ENCODE data around the gene ZFAND3. TPM values are rescaled to one million over a fixed set of nuclear protein-coding genes. Genes with fewer than 3 reads are reported as not detected.
A peak's percentile ranks its signal among the peaks of the same experiment; 100 is the strongest.

Gene ZFAND3
- total RNA-seq, 4 donors from 2014 or later: 30.5 to 57.4 (median 53.3) TPM

DNA sequence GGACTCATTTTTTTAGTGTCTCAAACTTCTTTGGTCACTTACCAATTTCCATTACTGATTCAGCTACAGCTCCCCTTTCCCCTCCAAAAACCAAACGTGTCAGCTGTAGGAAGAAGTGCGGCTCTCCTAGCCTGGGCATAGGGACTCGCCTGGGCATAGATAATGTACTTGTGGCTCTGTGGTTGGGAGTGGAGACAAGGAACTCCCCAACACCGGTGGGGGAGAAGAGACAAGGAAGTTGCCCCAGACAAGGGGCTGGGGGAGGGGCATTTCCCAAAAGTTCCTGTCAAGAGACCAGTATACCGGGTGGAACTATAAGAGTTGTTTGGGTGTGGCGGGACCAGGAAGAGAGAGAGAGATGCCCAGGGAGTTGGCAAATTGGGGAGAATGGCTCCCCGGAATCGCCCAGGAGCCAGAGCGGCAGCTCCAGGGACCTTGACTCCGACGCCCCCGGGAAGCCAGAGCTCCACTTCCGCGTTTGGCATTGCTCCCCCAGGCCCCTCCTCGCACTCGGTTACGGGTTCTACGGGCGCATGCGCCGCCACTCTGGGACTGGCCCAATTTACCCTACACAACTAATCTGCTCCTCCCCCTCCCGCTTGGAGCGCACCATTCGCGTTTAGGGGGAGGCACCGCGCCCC lies 871 bp upstream of the ZFAND3 start:
- H3K36me3 ChIP-seq: no peaks in the 10 kb centered on the region
- DNase-seq: peak; percentile 94 to 99 (median 95)
- TF ChIP-seq POLR2A (IDR thresholded peaks at IDR 0.05): peak; percentile 91 to 98
- TF ChIP-seq CTCF (IDR thresholded peaks at IDR 0.05): no peak
- H3K27ac ChIP-seq: peak overlapping the region; percentile 94 to 99 (median 96)
- H3K9me3 ChIP-seq: no peaks in the 10 kb centered on the region
- peaks cover 0 to 30% (median 10%) of the 10 kb centered on the region in 4 donors for H3K4me1 ChIP-seq
- H3K4me3 ChIP-seq: peak overlapping the region; percentile 76 to 93 (median 91)
- no peaks in the 10 kb centered on the region for H3K27me3 ChIP-seq

- Histone ChIP-seq H3K36me3 (no peaks in the 10 kb centered on the region), H3K4me3 (peak overlapping the region; percentile 76 to 93 (median 91)), H3K27ac (peak overlapping the region; percentile 94 to 99 (median 96)), H3K27me3 (no peaks in the 10 kb centered on the region), H3K4me1 (peaks cover 0 to 40% (median 11%) of the 10 kb centered on the region in 4 donors), H3K9me3 (no peaks in the 10 kb centered on the region)
- TF ChIP-seq POLR2A (IDR thresholded peaks at IDR 0.05): no peak
- TF ChIP-seq CTCF (IDR thresholded peaks at IDR 0.05): no peak
- DNase-seq: peak; percentile 39 to 65 (median 63)
These were observed 533 bp downstream of the ZFAND3 start for GRCh38 chr6:37819802-37820717.

DNA sequence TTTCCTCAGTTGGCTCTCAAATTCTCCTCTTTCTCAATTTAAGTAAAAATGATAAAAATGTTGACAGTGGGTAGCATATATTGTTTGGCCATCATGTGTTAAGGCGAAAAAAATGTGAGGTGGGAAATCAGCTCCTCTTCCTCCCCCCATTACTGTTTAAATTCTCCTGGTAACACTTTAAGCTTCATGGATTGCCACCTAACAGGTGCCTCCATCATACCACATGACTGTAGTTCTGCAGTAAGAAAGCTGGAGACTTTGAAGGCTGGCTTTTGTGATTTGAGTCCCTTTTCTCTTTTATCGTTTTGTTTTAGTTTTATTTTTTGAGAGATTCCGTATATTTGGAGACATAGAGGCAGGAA lies 1.2 kb downstream of the ZFAND3 start:
- Histone ChIP-seq H3K27ac (peak overlapping the region; percentile 94 to 99 (median 96)), H3K9me3 (no peaks in the 10 kb centered on the region), H3K27me3 (no peaks in the 10 kb centered on the region), H3K4me1 (peaks cover 0 to 45% (median 11%) of the 10 kb centered on the region in 4 donors), H3K36me3 (no peaks in the 10 kb centered on the region), H3K4me3 (peak overlapping the region; percentile 76 to 93 (median 91))
- TF ChIP-seq CTCF (IDR thresholded peaks at IDR 0.05) (no peak), POLR2A (IDR thresholded peaks at IDR 0.05) (no peak)
- no peak for DNase-seq

GRCh38 chr6:37821446-37821845 lies 1.9 kb downstream of the ZFAND3 start:
- peaks cover 0 to 52% (median 11%) of the 10 kb centered on the region in 4 donors for H3K4me1 ChIP-seq

More at GRCh38 chr6:37821446-37821845, 1.9 kb downstream of the ZFAND3 start:
- TF ChIP-seq CTCF (IDR thresholded peaks at IDR 0.05) (no peak), POLR2A (IDR thresholded peaks at IDR 0.05) (peak in 1 of 2 donors; percentile 35)
- H3K36me3 ChIP-seq: no peaks in the 10 kb centered on the region
- H3K9me3 ChIP-seq: no peaks in the 10 kb centered on the region
- DNase-seq: no peak
- no peaks in the 10 kb centered on the region for H3K27me3 ChIP-seq
- peak overlapping the region in 3 of 4 donors; percentile 94 to 99 (median 94) for H3K27ac ChIP-seq
- H3K4me3 ChIP-seq: peak overlapping the region in 2 of 4 donors; percentile 90 to 92

Data from Peyer's patch (tissue), 4 donors.